HepG2 (cell line): ENCODE measurements around the gene OR1F1. TPM values are rescaled to one million over a fixed set of nuclear protein-coding genes. Genes with fewer than 3 reads are reported as not detected.
A peak's percentile ranks its signal among the peaks of the same experiment; 100 is the strongest.

Experiments used
- CHD4 ChIP-seq: fragments of 200-600 bp; sonication (generic); IDR thresholded peaks from 2 replicates; pipeline ENCODE4 v1.7.0; 2017; ENCODE audit warnings: mild to moderate bottlenecking, low read length, borderline replicate concordance
- EP300 ChIP-seq, 3 experiments: sonication (generic) in 1 of 3; formaldehyde crosslinking in 1 of 3; IDR thresholded peaks; 2 replicates each; pipeline versions ENCODE4 v1.5.1 to v1.6.1; 2011 to 2020; ENCODE audit warnings: low read depth in 2 of 3, low read length in 2 of 3, borderline replicate concordance in 1 of 3, improper control_type of control experiment in 1 of 3, mild to moderate bottlenecking in 1 of 3, missing genetic modification reagents in 1 of 3, moderate library complexity in 1 of 3
- HDAC1 ChIP-seq: sonication (generic); formaldehyde crosslinking; IDR thresholded peaks from 2 replicates; pipeline ENCODE4 v1.5.1; 2020; ENCODE audit warnings: mild to moderate bottlenecking, missing genetic modification reagents
- KLF12 ChIP-seq: sonication (generic); formaldehyde crosslinking; IDR thresholded peaks from 2 replicates; pipeline ENCODE4 v1.4.0; 2020; ENCODE audit warnings: missing genetic modification reagents, borderline replicate concordance
- TBP ChIP-seq: sonication (generic); formaldehyde crosslinking; IDR thresholded peaks from 2 replicates; pipeline ENCODE4 v1.5.0; 2020; ENCODE audit warnings: missing genetic modification reagents
- U2AF1 ChIP-seq: fragments of 200-400 bp; formaldehyde crosslinking; optimal IDR thresholded peaks from 2 replicates; pipeline ENCODE3; 2017; ENCODE audit warnings: mild to moderate bottlenecking, low read depth, low read length
- ZNF12 ChIP-seq: sonication (generic); formaldehyde crosslinking; IDR thresholded peaks from 2 replicates; pipeline ENCODE4 v1.5.0; 2020; ENCODE audit warnings: missing genetic modification reagents
- ZNF570 ChIP-seq: sonication (generic); formaldehyde crosslinking; IDR thresholded peaks from 2 replicates; pipeline ENCODE4 v1.4.0; 2020; ENCODE audit warnings: mild to moderate bottlenecking, missing genetic modification reagents, borderline replicate concordance
- ZNF652 ChIP-seq: IDR thresholded peaks from 2 replicates; pipeline ENCODE4 v1.6.1; 2016; ENCODE audit warnings: low read depth, borderline replicate concordance
- ZNF672 ChIP-seq: sonication (generic); formaldehyde crosslinking; IDR thresholded peaks from 2 replicates; pipeline ENCODE4 v1.8.1; 2022; ENCODE audit warnings: missing genetic modification reagents
- ZNF747 ChIP-seq: sonication (generic); formaldehyde crosslinking; IDR thresholded peaks from 2 replicates; pipeline ENCODE4 v1.8.1; 2023; ENCODE audit warnings: missing genetic modification reagents, mild to moderate bottlenecking, borderline replicate concordance
- polyA plus RNA-seq, 8 experiments: library from polyadenylated mRNA; depleted of rRNA in 3 of 8; stranded (reverse) in 7 of 8; unstranded in 1 of 8; fragments of >200 nt; fragmentation: Illumina TruSeq in 4 of 8; extraction: Trizol in 4 of 8; gene quantifications; 2 replicates each; pipeline versions ENCODE4 v1.2.1 to v1.2.3, GENCODE V29; 2011 to 2016; ENCODE audit warnings: low read depth in 4 of 8, missing spikeins in 1 of 8, mixed read lengths in 1 of 8; ENCODE audit not compliant: insufficient read depth in 1 of 8
- total RNA-seq, 5 experiments: library from RNA; depleted of rRNA; stranded (reverse); fragments of >200 nt; fragmentation: Illumina TruSeq; extraction: Trizol; gene quantifications; 2 replicates each; pipeline ENCODE4 v1.2.3, GENCODE V29; 2016; ENCODE audit warnings: low read depth in 1 of 5
- TF ChIP-seq, protein P1 (sequence below): sonication (generic); formaldehyde crosslinking; IDR thresholded peaks from 2 replicates; pipeline ENCODE4 v1.4.0; 2020; ENCODE audit warnings: missing genetic modification reagents, borderline replicate concordance
- TF ChIP-seq, protein P2 (sequence below), 2 experiments: IDR thresholded peaks; 2 replicates each; pipeline ENCODE4 v1.6.1; 2011 to 2012; ENCODE audit warnings: low read length in 2 of 2, borderline replicate concordance in 1 of 2, low read depth in 1 of 2, mild to moderate bottlenecking in 1 of 2, moderate library complexity in 1 of 2
- TF ChIP-seq, protein P3 (sequence below): sonication (generic); formaldehyde crosslinking; IDR thresholded peaks from 2 replicates; pipeline ENCODE4 v1.5.0; 2020; ENCODE audit warnings: mild to moderate bottlenecking, missing genetic modification reagents, borderline replicate concordance
- TF ChIP-seq, protein P4 (sequence below): IDR thresholded peaks from 2 replicates; pipeline ENCODE4 v1.6.1; 2016; ENCODE audit warnings: missing genetic modification reagents, missing compliant biosample characterization
- TF ChIP-seq, protein P5 (sequence below): IDR thresholded peaks from 2 replicates; pipeline ENCODE4 v1.6.1; 2016; ENCODE audit warnings: low read depth, control low read depth

The OR1F1 gene
- total and polyA plus RNA-seq, 2 of the 13 experiments (the other 11 are each of a cell fraction or from before 2014, with no cell fraction given): 0.90 TPM; not detected in 1

DNA sequence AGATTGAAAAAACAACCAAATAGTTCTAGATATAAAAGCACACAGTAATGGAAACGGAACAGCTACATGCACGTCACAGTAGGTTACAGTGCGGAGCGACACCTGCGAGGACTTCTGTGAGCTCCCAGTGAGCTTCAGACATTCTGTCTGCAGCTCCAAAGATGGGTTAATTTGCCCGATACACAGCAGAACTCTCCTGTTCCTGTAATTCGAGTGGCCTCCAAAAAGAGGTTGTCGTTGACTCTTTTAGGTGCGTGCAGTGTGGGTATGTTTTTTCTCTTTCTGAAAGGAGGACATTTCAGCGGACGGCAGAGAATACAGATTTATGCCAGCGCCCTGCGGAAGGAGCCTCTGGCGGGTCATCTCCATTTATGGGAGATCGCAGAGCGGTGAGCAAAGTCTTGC is 2.9 kb downstream of the OR1F1 start (continued):
- no peak for TF ChIP-seq ZNF570 (CRISPR knock-in tag)
- peak; percentile 24; the same call in 1 of the 2 replicates for TF ChIP-seq ZNF652 (CRISPR knock-in tag)
- peak; percentile 16; the same call in 1 of the 2 replicates for TF ChIP-seq HDAC1
- TF ChIP-seq, protein P1, sequence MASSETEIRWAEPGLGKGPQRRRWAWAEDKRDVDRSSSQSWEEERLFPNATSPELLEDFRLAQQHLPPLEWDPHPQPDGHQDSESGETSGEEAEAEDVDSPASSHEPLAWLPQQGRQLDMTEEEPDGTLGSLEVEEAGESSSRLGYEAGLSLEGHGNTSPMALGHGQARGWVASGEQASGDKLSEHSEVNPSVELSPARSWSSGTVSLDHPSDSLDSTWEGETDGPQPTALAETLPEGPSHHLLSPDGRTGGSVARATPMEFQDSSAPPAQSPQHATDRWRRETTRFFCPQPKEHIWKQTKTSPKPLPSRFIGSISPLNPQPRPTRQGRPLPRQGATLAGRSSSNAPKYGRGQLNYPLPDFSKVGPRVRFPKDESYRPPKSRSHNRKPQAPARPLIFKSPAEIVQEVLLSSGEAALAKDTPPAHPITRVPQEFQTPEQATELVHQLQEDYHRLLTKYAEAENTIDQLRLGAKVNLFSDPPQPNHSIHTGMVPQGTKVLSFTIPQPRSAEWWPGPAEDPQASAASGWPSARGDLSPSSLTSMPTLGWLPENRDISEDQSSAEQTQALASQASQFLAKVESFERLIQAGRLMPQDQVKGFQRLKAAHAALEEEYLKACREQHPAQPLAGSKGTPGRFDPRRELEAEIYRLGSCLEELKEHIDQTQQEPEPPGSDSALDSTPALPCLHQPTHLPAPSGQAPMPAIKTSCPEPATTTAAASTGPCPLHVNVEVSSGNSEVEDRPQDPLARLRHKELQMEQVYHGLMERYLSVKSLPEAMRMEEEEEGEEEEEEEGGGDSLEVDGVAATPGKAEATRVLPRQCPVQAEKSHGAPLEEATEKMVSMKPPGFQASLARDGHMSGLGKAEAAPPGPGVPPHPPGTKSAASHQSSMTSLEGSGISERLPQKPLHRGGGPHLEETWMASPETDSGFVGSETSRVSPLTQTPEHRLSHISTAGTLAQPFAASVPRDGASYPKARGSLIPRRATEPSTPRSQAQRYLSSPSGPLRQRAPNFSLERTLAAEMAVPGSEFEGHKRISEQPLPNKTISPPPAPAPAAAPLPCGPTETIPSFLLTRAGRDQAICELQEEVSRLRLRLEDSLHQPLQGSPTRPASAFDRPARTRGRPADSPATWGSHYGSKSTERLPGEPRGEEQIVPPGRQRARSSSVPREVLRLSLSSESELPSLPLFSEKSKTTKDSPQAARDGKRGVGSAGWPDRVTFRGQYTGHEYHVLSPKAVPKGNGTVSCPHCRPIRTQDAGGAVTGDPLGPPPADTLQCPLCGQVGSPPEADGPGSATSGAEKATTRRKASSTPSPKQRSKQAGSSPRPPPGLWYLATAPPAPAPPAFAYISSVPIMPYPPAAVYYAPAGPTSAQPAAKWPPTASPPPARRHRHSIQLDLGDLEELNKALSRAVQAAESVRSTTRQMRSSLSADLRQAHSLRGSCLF: no peak
- TF ChIP-seq, protein P2, sequence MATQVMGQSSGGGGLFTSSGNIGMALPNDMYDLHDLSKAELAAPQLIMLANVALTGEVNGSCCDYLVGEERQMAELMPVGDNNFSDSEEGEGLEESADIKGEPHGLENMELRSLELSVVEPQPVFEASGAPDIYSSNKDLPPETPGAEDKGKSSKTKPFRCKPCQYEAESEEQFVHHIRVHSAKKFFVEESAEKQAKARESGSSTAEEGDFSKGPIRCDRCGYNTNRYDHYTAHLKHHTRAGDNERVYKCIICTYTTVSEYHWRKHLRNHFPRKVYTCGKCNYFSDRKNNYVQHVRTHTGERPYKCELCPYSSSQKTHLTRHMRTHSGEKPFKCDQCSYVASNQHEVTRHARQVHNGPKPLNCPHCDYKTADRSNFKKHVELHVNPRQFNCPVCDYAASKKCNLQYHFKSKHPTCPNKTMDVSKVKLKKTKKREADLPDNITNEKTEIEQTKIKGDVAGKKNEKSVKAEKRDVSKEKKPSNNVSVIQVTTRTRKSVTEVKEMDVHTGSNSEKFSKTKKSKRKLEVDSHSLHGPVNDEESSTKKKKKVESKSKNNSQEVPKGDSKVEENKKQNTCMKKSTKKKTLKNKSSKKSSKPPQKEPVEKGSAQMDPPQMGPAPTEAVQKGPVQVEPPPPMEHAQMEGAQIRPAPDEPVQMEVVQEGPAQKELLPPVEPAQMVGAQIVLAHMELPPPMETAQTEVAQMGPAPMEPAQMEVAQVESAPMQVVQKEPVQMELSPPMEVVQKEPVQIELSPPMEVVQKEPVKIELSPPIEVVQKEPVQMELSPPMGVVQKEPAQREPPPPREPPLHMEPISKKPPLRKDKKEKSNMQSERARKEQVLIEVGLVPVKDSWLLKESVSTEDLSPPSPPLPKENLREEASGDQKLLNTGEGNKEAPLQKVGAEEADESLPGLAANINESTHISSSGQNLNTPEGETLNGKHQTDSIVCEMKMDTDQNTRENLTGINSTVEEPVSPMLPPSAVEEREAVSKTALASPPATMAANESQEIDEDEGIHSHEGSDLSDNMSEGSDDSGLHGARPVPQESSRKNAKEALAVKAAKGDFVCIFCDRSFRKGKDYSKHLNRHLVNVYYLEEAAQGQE (IDR thresholded peaks at IDR 0.05; ENCODE audit: borderline replicate concordance in 1 of 2, low read depth in 1 of 2, low read length in 2 of 2): no peak
- no peak for TF ChIP-seq ZNF12 (CRISPR knock-in tag)
- TF ChIP-seq, protein P3, sequence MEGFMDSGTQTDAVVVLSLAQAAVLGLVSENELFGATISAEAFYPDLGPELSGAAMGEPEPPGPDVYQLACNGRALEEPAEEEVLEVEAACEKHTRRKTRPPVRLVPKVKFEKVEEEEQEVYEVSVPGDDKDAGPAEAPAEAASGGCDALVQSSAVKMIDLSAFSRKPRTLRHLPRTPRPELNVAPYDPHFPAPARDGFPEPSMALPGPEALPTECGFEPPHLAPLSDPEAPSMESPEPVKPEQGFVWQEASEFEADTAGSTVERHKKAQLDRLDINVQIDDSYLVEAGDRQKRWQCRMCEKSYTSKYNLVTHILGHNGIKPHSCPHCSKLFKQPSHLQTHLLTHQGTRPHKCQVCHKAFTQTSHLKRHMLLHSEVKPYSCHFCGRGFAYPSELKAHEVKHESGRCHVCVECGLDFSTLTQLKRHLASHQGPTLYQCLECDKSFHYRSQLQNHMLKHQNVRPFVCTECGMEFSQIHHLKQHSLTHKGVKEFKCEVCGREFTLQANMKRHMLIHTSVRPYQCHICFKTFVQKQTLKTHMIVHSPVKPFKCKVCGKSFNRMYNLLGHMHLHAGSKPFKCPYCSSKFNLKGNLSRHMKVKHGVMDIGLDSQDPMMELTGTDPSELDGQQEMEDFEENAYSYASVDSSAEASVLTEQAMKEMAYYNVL (CRISPR knock-in tag): no peak
- TF ChIP-seq ZNF747 (CRISPR knock-in tag): no peak
- TF ChIP-seq, protein P4, sequence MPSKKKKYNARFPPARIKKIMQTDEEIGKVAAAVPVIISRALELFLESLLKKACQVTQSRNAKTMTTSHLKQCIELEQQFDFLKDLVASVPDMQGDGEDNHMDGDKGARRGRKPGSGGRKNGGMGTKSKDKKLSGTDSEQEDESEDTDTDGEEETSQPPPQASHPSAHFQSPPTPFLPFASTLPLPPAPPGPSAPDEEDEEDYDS: no peak
- no peak for TF ChIP-seq EP300 (IDR thresholded peaks at IDR 0.05; ENCODE audit: low read depth in 2 of 2, low read length in 2 of 2)
- TF ChIP-seq EP300 (CRISPR knock-in tag; IDR thresholded peaks at IDR 0.05; ENCODE audit: borderline replicate concordance): no peak
- TF ChIP-seq, protein P5, sequence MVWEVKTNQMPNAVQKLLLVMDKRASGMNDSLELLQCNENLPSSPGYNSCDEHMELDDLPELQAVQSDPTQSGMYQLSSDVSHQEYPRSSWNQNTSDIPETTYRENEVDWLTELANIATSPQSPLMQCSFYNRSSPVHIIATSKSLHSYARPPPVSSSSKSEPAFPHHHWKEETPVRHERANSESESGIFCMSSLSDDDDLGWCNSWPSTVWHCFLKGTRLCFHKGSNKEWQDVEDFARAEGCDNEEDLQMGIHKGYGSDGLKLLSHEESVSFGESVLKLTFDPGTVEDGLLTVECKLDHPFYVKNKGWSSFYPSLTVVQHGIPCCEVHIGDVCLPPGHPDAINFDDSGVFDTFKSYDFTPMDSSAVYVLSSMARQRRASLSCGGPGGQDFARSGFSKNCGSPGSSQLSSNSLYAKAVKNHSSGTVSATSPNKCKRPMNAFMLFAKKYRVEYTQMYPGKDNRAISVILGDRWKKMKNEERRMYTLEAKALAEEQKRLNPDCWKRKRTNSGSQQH: no peak
- peak; percentile 34; the same call in 1 of the 2 replicates for TF ChIP-seq KLF12 (CRISPR knock-in tag)
- TF ChIP-seq ZNF672: no peak
- no peak for TF ChIP-seq TBP (CRISPR knock-in tag)
- no peak for TF ChIP-seq CHD4
- TF ChIP-seq U2AF1: no peak
